Stimulated activated CD4-positive, alpha-beta T cell treated with anti-CD3 and anti-CD28 coated beads, Interleukin-2, amount 100 ng/mL, for 48 hours (primary cell): ENCODE data around the gene RYR1.

ENCODE experiments used
- DNase-seq, 2 donors: peaks; one replicate each; pipeline ENCODE4 v3.0.0-alpha.2; 2020

RYR1 gene

GRCh38 chr19:38429055-38429810, 4.3 kb upstream of the RYR1 start:
- peak in 1 of 2 donors; percentile 38 for DNase-seq

DNA sequence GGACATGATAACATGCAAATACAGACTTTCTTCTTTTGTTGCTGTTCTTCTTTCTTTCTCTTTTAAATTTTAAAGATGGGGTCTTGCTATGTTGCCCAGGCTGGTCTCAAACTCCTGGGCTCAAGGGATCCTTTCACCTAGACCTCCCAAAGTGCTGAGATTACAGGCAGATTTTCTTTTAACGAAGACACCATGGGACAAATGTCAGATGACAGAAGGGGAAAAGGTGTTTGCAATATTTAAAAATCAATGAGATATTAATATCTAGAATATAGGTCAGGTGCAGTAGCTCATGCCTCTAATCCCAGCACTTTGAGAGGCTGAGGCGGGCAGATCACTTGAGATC, 3.7 kb upstream of the RYR1 start:
- DNase-seq, result no peak

DNA sequence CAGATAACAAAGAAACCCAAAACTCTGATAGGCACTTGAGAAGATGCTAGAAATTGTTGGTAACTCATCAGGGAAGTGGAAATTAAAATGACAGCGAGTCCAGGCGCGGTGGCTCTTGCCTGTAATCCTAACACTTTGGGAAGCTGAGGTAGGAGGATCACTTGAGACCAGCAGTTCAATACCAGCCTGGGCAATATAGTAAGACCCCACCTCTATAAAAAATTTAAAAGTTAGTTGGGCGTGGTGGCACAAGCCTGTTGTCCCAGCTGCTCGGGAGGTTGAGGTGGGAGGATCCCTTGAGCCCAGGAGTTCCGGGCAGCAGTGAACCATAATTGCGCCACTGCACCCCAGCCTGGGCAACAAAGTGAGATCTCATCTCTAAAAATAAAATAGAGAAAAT, 2.6 kb upstream of the RYR1 start:
- no peak for DNase-seq

GRCh38 chr19:38434549-38435051, 1.1 kb downstream of the RYR1 start:
- no peak for DNase-seq

- DNase-seq, result no peak
Observed at GRCh38 chr19:38437295-38437694, 3.8 kb downstream of the RYR1 start.

DNA sequence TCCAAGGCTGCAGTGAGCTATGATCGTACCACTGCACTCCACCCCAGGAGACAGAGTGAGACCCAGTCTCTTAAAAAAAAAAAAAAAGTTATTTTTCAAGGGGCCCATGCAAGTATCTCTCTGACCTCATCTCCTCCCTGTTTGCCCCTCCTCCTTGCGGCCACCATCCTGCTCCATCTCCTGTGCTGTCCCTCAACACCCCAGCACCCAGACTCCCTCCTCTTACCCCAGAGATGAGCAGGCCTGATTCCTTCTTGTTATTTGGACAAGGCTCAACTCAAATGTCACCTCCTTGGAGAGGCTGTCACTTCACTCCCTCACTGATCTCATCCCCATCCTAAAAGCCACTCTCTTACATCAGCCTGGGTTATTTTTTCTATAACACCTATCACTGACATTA, 4.4 kb downstream of the RYR1 start:
- no peak for DNase-seq

DNA sequence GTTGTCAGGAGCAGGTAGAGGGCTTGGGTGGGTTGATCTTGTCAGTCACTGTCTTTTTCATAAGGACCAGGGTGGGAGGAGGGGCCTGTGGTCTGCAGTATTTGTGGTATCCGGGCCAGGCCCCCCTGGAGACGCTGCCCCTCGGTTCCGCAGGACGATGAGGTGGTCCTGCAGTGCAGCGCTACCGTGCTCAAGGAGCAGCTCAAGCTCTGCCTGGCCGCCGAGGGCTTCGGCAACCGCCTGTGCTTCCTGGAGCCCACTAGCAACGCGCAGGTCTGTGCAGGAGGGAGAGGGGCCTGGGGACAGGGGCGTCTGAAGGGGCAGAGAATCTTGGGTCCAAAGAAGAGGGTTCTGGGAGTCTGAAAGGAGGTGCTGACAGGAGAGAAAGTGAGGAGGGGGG, 7.1 kb downstream of the RYR1 start:
- DNase-seq, result no peak

- no peak for DNase-seq
Observed at GRCh38 chr19:38441657-38442348, 8.3 kb downstream of the RYR1 start.

- DNase-seq, result no peak
Observed at GRCh38 chr19:38442736-38443135, 9.2 kb downstream of the RYR1 start.

GRCh38 chr19:38443458-38443999, 10.0 kb downstream of the RYR1 start:
- no peak for DNase-seq

DNA sequence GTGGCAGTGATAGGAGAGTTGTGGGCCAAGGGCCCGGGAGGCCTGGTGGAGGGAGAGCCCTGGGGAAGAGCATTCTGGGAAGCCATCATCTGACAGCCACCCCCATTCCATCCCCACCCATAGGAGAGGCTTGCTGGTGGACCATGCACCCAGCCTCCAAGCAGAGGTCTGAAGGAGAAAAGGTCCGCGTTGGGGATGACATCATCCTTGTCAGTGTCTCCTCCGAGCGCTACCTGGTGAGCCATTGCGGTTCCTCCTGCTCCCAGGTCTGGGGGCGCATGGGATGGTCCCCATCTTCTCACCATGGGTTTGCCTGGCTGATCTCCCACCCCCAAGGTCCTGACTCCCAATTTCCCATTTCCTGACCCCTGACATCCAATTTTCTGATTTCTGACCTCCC, 10.5 kb downstream of the RYR1 start:
- DNase-seq, result no peak

- DNase-seq, result no peak
Observed at GRCh38 chr19:38445362-38445761, 11.9 kb downstream of the RYR1 start.

DNA sequence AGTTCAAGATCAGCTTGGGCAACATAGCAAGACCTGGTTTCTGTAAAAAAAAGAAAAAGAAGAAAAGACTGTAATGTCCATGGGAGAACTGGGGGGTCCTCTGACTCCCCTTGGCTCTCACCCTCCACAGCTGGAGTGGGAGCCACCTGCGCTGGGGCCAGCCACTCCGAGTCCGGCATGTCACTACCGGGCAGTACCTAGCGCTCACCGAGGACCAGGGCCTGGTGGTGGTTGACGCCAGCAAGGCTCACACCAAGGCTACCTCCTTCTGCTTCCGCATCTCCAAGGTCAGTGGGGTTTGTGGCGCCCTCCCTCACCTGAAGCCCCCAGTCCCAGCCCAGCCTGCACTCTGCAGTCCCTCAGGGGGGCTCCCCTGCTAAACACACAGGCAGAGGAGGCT, 14.7 kb downstream of the RYR1 start:
- DNase-seq, result no peak

DNA sequence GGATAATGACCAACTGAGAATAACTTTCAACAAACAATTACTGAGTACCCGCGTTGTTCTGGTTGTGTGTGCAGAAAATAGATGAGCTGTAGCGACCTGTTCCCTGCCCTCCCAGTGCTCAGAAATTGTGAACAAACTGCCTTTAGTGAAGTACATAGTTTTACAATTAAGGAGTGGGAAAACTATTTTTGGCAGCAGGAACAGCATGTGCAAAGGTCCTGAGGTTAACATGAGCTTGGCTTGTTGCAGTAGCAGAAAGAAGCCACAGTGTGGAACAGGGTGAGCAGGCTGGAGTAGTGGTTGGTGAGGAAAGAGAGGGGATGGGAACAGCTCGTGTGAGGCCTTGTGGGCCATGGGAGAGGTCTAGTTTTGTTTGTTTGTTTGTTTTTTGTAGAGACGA, 16.0 kb downstream of the RYR1 start:
- DNase-seq, result no peak

DNA sequence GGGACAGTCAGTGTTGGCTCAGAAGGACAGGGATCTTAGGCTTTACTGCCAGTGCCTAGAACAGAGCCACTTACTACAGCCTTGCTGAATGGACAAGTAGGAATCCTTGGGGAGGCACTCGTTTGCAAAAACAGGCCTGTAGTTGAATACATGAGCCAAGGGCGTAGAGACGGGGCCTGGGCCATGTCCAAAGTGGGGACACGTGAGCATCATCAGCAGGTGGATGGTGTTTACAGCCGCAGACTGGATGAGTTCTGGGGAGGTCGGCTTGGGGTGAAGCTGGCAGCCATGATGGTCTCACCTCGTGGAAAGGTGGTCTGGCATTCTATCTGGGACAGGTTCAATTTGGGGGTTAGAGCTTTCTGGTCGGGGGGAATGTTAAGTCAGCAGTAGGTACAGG, 17.5 kb downstream of the RYR1 start:
- no peak for DNase-seq

DNA sequence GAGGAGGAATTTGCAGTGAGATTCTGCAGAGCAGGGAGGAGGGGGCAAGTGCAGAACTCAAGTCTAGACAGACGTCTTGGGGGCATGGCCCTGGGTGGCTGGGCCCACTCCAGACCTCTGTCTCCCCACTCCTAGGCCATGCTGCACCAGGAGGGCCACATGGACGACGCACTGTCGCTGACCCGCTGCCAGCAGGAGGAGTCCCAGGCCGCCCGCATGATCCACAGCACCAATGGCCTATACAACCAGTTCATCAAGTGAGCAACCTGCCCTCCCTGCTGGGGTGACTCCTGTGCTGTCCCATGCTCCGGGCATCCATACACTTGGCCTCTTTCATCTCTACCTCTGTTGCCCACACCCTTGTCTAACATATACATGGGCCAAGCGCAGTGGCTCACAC, 18.1 kb downstream of the RYR1 start:
- DNase-seq, result no peak

DNA sequence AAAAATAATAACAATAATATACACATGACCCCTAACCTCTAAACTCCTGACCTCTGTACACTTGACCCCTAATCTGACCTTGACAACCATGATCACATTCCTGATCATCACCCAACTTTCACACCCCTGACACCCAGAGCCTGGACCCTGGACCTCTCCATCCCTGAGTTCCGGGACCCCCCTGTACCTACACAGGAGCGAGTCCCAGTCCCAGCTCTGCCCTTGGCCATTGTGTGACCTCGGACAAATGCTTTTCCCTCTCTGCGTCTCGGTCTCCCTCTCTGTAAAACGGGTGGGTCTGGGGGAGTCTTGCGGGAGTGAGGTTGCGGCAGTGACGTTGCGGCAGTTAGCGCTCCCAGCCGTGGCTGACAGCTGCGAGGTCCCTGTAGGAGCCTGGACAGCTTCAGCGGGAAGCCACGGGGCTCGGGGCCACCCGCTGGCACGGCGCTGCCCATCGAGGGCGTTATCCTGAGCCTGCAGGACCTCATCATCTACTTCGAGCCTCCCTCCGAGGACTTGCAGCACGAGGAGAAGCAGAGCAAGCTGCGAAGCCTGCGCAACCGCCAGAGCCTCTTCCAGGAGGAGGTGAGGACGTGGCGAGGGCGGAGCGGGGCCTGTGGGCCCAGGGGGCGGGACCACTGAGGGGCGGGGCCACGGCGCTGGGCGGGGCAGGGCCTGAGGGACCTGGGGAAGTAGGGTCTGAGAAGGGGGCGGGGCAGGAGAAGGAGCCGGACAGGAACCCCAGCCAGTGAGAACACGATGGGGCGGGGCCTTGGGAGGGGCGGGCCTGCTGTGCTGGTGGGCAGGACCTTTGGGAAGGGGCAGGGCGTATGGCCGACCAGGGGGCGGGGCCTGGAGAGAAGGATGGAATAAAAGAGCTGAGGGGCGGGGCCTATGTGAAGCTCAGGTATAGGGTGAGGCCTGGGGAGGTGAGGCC, 19.2 kb downstream of the RYR1 start:
- DNase-seq, result peak in 1 of 2 donors; percentile 26

DNA sequence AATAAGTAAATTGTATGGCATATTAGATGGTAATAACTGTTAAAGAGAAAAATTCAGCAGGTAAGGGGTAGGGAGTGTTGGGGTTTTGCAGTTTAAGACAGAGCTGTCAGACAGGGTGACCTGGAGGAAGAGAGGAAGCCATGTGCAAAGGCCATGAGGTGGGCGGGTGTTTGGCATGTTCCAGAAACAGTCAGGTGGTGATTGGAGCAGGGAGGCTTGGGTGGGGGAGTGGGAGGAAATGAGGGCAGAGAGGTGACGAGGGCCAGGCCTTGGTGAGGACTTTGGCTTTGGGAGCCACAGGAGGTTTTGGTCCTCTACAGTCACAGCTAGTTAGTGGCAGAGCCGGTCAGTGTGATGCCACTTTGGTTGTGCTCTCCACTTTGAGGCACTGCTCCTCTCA, 20.1 kb downstream of the RYR1 start:
- no peak for DNase-seq

GRCh38 chr19:38455031-38455430, 21.5 kb downstream of the RYR1 start:
- no peak for DNase-seq

GRCh38 chr19:38457202-38457601, 23.7 kb downstream of the RYR1 start:
- DNase-seq, result no peak

GRCh38 chr19:38457690-38458405, 24.4 kb downstream of the RYR1 start:
- DNase-seq, result no peak

DNA sequence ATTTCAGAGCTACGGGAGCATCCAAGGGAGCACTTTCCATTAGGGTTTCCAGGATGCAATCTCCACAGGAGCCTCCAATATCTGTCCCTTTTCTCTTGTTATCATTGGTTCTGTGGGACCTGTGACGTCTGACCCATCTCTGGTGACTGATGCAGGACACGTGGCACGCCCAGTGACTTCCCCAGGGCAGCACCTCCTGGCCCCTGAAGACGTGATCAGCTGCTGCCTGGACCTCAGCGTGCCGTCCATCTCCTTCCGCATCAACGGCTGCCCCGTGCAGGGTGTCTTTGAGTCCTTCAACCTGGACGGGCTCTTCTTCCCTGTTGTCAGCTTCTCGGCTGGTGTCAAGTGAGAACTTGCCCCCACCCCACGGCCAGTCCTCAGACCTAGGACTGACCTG, 25.5 kb downstream of the RYR1 start:
- DNase-seq, result no peak

GRCh38 chr19:38463365-38463764, 29.9 kb downstream of the RYR1 start:
- DNase-seq, result no peak
